Hepatocyte (in vitro differentiated cells): Measurements from ENCODE around the gene PPA2.

Experiments
- EZH2 ChIP-seq: fragments of 200-600 bp; sonication (generic); IDR thresholded peaks from 2 replicates; pipeline ENCODE4 v1.6.1; 2016; ENCODE audit warnings: antibody characterized with exemption, mild to moderate bottlenecking, borderline replicate concordance
- EZH2phosphoT487 ChIP-seq: fragments of 200-600 bp; sonication (generic); IDR thresholded peaks from one replicate; pipeline ENCODE4 v1.6.1; 2018; ENCODE audit warnings: antibody characterized with exemption, mild to moderate bottlenecking, low read depth, moderate library complexity; ENCODE audit not compliant: unreplicated experiment, severe bottlenecking
- TF ChIP-seq, protein P1 (sequence below): fragments of 200-600 bp; sonication (generic); IDR thresholded peaks from 2 replicates; pipeline ENCODE4 v1.5.1; 2016; ENCODE audit warnings: antibody characterized with exemption, mild to moderate bottlenecking; ENCODE audit not compliant: poor library complexity

DNA sequence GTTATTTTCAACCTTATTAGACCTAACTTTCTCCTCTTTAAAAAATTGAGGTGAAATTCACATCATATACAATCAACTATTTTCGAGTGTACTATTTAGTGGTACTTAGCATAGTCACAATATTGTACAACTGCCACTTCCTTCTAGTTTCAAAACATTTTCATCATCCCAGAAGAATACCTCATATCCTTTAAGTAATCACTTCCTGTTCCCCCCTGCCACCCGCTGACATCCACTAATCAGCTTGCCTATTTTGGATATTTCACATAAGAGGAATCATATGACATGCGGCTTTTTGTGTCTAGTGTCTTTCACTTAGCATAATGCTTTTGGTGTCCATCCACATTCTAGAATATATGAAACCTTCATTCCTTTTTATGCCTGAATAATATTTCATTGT lies 10.0 kb upstream of the PPA2 start:
- TF ChIP-seq, protein P1, sequence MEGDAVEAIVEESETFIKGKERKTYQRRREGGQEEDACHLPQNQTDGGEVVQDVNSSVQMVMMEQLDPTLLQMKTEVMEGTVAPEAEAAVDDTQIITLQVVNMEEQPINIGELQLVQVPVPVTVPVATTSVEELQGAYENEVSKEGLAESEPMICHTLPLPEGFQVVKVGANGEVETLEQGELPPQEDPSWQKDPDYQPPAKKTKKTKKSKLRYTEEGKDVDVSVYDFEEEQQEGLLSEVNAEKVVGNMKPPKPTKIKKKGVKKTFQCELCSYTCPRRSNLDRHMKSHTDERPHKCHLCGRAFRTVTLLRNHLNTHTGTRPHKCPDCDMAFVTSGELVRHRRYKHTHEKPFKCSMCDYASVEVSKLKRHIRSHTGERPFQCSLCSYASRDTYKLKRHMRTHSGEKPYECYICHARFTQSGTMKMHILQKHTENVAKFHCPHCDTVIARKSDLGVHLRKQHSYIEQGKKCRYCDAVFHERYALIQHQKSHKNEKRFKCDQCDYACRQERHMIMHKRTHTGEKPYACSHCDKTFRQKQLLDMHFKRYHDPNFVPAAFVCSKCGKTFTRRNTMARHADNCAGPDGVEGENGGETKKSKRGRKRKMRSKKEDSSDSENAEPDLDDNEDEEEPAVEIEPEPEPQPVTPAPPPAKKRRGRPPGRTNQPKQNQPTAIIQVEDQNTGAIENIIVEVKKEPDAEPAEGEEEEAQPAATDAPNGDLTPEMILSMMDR = no peak
- no peak for TF ChIP-seq EZH2
- TF ChIP-seq EZH2phosphoT487 = no peak
